HuH-7 (cell line): Measurements from ENCODE around the gene FAM53B.

Source experiments
- DNase-seq: peaks from one replicate; pipeline ENCODE4 v3.0.0; 2011; ENCODE audit warnings: low spot score

FAM53B gene

GRCh38 chr10:124575107-124576035, 168.8 kb downstream of the FAM53B start:
- no peak for DNase-seq

- DNase-seq, result no peak
Observed at GRCh38 chr10:124574456-124575070, 169.6 kb downstream of the FAM53B start.

DNA sequence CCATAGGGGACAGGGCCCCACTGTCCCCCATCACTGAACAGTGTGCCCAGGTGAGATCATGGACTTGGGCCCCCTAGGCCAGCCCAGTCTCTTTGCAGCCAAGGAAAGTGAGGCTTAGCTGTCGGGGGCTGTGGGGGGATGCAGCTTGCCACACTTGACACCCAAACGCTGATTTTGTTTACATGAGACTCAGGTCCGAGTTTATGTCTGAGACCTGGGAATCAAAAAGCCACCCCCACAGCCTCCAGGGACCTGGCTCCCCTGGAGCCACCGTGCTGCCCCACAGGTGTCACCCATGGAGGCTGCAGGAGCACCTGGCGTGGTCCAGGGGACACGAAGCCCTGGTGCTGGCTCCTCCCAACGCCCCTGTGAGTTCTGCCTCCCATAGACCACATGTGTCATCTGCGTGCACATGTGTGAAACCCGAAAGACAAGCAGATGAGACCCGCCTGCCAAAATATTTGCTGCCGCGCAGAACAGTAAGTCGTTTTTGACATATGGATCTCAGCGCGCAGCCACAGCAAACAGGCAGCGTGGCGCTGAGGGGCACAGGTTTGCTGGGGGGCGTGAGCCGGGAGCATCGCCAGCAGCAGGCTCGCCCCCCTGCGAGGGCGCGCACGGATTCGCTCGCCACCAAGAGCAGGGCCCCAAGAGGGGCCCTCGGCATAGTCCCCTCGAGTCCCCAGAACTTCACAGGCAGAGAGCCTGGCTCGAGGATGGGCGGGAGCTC, 170.3 kb downstream of the FAM53B start:
- no peak for DNase-seq

DNA sequence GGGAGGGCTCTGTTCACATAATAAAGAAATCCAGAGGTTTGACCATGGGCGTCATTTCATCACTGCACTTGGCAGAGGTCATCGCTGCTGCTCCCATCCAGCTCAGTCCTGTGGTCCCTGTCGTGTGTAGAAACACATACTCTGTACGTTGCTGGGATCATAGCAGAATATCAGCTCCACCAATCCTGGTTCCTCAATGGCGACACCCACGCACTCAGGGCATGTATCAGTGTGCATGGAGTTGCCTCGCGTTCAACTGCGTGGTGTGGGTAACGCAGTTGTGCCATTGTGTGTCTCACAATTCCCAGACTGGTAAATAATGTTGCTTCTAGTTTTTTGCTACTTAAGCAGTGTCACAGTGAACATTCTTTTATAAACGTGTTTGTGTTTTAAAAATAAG, 171.4 kb downstream of the FAM53B start:
- no peak for DNase-seq

DNA sequence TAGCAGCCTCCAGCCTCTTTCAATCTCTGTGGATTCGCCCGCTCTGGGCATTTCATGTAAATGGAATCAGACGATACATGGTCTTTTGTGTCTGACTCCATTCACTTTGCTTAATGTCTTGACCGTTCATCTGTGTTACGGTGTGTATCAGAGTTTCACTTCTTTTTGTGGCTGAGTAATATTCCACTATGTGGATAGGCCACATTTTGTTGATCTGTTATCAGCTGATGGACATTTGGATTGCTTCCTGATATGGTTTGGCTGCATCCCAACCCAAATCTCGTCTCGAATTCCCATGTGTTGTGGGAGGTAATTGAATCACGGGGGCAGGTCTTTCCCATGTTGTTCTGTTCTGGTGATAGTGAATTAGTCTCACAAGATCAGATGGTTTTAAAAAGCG, 173.5 kb downstream of the FAM53B start:
- no peak for DNase-seq

DNA sequence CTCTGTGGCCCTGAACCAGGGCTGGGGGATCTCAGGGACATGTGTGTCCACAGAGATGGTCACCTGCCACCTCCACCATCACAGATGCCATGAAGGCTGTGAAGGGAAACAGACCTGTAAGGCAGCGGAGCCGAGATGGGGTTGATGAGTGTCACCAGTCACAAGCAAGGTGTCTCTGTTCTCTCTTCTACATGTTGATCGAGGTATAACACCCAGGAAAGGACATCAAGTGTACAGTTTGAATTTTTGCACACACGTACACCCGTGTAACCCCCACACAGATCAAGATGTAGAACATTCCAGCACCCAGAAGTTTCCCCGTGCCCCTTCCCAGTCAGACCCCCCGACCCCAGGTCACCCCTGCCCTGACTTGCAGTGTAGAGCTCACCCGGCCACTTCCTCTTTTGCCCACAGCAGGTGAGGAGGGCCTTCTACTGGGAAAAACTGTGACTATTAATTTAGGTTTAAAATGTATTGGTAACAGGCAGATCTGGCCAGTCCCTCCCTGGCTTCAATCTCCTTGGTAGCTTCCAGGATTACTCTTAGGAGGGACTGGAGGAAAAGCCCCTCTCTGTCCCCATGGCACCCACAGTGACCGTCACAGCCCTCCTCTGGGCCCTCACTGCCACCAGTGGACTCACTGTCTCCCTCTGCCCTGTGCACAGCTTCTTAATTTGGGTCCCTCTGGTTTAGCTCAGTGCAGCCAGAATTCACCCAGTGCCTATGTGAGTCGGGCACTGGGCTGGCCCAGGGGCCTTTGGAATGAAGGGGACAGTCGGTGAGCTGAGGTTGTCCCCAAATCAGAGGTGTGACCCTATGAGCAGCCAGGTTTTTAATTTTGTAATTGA, 174.3 kb downstream of the FAM53B start:
- no peak for DNase-seq
